WI38 (cell line): ENCODE results near the gene HSPB6.

Source experiments
- H3K4me3 ChIP-seq: 2 replicates; pipeline ENCODE4 v1.5.1; 2011; ENCODE audit warnings: low read depth, mild to moderate bottlenecking, control low read depth, low read length
- TF ChIP-seq, protein P1 (sequence below): IDR thresholded peaks from 2 replicates; pipeline ENCODE4 v1.5.1; 2012; ENCODE audit warnings: low read depth, mild to moderate bottlenecking, control low read depth, low read length

Gene HSPB6

GRCh38 chr19:35752746-35753350 is 4.0 kb downstream of the HSPB6 start:
- TF ChIP-seq, protein P1, sequence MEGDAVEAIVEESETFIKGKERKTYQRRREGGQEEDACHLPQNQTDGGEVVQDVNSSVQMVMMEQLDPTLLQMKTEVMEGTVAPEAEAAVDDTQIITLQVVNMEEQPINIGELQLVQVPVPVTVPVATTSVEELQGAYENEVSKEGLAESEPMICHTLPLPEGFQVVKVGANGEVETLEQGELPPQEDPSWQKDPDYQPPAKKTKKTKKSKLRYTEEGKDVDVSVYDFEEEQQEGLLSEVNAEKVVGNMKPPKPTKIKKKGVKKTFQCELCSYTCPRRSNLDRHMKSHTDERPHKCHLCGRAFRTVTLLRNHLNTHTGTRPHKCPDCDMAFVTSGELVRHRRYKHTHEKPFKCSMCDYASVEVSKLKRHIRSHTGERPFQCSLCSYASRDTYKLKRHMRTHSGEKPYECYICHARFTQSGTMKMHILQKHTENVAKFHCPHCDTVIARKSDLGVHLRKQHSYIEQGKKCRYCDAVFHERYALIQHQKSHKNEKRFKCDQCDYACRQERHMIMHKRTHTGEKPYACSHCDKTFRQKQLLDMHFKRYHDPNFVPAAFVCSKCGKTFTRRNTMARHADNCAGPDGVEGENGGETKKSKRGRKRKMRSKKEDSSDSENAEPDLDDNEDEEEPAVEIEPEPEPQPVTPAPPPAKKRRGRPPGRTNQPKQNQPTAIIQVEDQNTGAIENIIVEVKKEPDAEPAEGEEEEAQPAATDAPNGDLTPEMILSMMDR = no peak
- H3K4me3 ChIP-seq = no peak overlapping the region

DNA sequence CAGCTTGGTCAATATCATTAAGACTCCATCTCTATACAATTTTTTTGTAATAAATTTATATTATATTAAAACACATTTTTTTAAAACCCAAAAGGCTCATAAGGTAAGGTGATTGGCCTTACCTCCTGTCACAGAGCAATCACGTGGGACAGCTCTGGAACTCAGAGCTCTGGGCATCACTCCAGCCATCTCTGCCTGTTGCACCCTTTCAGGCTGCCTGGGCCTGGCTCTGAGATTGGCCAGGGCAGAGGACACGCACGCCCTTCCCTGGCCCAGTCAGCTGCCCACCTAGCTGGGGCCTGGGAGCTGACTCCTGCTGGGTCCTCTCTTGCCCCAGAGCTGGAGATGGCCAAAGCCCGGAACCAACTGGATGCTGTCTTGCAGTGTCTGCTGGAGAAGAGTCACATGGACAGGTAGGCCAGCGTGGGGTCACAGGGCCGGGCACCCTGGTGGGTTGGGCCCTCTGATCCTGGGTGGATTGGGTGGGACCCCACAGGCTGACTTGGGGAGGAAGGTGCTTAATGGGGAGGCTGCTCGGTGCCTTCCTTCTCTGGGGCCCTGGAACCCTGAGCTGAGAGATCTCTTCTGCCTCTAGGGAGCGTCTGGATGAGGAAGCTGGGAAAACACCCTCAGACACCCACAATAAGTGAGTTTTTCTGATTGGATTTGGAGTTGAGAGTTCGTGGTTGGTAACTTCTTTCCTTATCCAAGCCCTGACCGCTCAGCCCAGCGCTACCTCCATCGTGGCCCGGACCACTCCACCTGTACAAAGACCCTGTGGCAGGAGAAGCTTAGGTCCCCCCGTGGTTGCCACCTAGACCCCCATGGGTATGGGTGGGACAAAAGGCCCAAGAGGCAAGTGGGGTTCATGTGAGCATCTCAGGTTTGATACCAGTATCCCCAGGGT is 4.7 kb downstream of the HSPB6 start:
- H3K4me3 ChIP-seq = no peak overlapping the region
- TF ChIP-seq, protein P1 = no peak

- H3K4me3 ChIP-seq = no peak overlapping the region
- TF ChIP-seq, protein P1 = no peak
Measured at GRCh38 chr19:35750167-35750566, 6.7 kb downstream of the HSPB6 start.

DNA sequence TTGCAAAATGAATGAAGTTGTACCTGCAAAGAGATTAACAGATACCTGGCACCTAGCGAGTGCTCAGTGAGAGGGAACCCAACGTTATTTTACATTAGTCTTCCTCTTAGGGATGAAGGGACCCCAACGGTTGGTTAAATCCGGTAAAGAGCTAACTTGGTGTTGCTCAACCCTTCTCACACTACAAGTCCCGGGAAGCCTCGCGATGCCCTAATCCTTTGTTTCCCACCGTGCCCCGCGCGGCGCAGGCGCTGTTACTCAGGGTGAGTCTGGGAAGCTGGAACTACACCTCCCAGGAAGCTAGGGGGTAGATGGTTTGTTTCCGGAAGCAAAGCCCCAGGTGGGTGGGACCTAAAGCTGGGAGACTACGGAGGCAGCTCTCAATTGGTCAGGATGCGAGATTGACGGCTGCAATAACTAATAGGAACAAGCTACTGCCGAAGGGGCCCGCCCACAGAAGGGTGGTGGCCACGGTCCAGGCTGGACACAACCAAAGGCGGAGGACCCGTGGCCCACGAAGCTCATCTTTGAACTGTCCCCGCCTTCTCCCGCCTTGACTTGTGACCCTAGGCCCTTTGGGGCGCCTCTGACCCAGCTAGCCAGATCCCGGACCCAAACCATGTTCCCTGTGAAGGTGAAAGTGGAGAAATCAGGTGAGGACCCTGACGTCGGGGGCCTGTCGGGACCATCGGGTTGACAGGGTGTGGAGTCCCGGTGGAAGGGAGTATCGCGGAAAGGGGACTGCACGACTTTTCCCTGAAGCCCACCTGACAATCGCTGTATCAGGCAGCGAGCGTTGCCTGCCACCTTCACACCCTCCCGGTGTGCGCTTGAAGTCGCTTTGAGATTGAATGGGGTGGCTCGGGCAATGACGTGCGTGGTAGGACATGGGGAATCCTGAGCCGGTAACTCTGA is 8.5 kb downstream of the HSPB6 start, which contains the start of gene LIN37:
Gene LIN37, plus strand, starts transcription at position 471 of the 915 bp plus-strand sequence. Its CDS starts 149 bp downstream, at position 620.
- TF ChIP-seq, protein P1 = no peak
- H3K4me3 ChIP-seq = peak within 1 kb of the TSS; percentile 85

GRCh38 chr19:35746531-35746930 is 10.3 kb downstream of the HSPB6 start:
- TF ChIP-seq, protein P1 = no peak
- peak overlapping the region; percentile 94 for H3K4me3 ChIP-seq

DNA sequence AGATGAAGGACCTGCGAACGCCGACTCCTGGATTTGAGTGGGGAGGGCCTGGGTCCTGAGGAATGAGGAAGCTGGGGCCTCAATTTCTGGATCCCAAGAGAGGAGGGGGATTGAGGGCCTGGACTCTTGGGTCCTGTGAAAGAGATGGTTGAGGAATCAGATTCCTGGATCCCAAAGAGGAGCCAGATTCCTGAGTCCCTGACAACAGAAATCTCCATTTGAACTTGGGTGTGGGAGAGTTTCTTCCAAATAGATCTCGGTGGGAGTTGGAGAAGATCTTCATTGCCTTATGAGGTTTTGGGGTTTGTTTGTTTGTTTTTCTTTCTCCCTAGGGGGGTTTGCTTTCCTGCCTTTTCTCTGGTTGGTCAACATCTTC is 10.8 kb downstream of the HSPB6 start:
- H3K4me3 ChIP-seq = peak overlapping the region; percentile 94
- TF ChIP-seq, protein P1 = no peak
